Osteocyte (in vitro differentiated cells): Measurements from ENCODE around the gene PROSER3. TPM values are rescaled to one million over a fixed set of nuclear protein-coding genes. Genes with fewer than 3 reads are reported as not detected.

Experiments
- DNase-seq: peaks from one replicate; pipeline ENCODE4 v3.0.0; 2021; ENCODE audit warnings: mixed read lengths; ENCODE audit not compliant: unreplicated experiment; ENCODE audit errors: extremely low spot score
- H3K27ac Mint-ChIP-seq: one replicate; pipeline ENCODE4 v1.8.0; 2021; ENCODE audit warnings: mild to moderate bottlenecking, mixed read lengths; ENCODE audit not compliant: unreplicated experiment
- H3K27me3 Mint-ChIP-seq: one replicate; pipeline ENCODE4 v1.8.0; 2021; ENCODE audit warnings: mixed read lengths; ENCODE audit not compliant: unreplicated experiment
- H3K36me3 Mint-ChIP-seq: one replicate; pipeline ENCODE4 v1.8.0; 2021; ENCODE audit warnings: mixed read lengths; ENCODE audit not compliant: unreplicated experiment
- H3K4me1 Mint-ChIP-seq: one replicate; pipeline ENCODE4 v1.8.0; 2021; ENCODE audit warnings: mixed read lengths; ENCODE audit not compliant: unreplicated experiment
- H3K4me3 Mint-ChIP-seq: one replicate; pipeline ENCODE4 v1.8.0; 2021; ENCODE audit warnings: mild to moderate bottlenecking, moderate library complexity, mixed read lengths; ENCODE audit not compliant: unreplicated experiment
- H3K9me3 Mint-ChIP-seq: one replicate; pipeline ENCODE4 v1.8.0; 2021; ENCODE audit warnings: mixed read lengths; ENCODE audit not compliant: unreplicated experiment
- total RNA-seq: library from RNA; stranded (reverse); gene quantifications from 2 replicates; pipeline ENCODE4 v1.2.1, GENCODE V29; 2021
- TF ChIP-seq, protein P1 (sequence below): fragments of 200-600 bp; sonication (generic); IDR thresholded peaks from 2 replicates; pipeline ENCODE4 v1.5.0; 2021; ENCODE audit warnings: antibody characterized with exemption, mild to moderate bottlenecking, moderate library complexity

Gene PROSER3
- total RNA-seq, 1 donor from 2014 or later = 20.9 TPM

GRCh38 chr19:35744430-35745327 is 13.3 kb upstream of the PROSER3 start:
- Mint-ChIP-seq H3K27ac (peak overlapping the region; percentile 100), H3K9me3 (no peaks in the 10 kb centered on the region), H3K4me3 (peak overlapping the region; percentile 98), H3K4me1 (peaks cover 48% of the 10 kb centered on the region), H3K36me3 (peaks cover 4% of the 10 kb centered on the region), H3K27me3 (no peaks in the 10 kb centered on the region)
- DNase-seq = peak; percentile 98
- TF ChIP-seq, protein P1, sequence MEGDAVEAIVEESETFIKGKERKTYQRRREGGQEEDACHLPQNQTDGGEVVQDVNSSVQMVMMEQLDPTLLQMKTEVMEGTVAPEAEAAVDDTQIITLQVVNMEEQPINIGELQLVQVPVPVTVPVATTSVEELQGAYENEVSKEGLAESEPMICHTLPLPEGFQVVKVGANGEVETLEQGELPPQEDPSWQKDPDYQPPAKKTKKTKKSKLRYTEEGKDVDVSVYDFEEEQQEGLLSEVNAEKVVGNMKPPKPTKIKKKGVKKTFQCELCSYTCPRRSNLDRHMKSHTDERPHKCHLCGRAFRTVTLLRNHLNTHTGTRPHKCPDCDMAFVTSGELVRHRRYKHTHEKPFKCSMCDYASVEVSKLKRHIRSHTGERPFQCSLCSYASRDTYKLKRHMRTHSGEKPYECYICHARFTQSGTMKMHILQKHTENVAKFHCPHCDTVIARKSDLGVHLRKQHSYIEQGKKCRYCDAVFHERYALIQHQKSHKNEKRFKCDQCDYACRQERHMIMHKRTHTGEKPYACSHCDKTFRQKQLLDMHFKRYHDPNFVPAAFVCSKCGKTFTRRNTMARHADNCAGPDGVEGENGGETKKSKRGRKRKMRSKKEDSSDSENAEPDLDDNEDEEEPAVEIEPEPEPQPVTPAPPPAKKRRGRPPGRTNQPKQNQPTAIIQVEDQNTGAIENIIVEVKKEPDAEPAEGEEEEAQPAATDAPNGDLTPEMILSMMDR = peak; percentile 56

DNA sequence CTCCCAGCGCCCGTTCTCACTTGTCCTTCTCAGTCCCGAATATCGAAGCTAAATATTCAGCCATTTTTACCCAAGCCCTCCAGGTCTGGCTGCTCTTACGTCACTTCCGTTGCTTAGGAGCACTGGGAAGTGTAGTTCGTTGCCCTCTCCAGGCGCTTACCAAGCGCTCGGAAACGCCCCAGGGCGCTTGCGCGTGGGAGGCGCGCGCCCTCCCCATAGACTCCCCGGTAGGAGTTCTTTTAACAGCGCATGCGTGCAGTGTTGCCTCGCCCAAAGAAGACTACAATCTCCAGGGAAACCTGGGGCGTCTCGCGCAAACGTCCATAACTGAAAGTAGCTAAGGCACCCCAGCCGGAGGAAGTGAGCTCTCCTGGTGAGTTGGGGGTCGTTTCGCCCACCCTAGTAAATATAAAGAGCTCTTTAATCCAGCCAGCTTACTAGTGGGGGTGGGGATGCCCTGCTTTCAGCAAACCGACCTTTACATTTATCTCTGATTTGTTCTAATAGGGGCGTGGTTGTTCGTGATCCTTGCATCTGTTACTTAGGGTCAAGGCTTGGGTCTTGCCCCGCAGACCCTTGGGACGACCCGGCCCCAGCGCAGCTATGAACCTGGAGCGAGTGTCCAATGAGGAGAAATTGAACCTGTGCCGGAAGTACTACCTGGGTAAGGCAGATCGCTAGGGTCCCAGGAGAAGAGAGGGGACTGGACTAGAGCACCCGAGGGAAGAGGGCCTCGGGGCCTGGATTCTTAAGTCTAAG is 12.5 kb upstream of the PROSER3 start, which contains the start of the genes PSENEN and U2AF1L4:
Gene PSENEN (plus strand): TSS at position 324 of the 759 bp plus-strand sequence. CDS start 280 bp downstream, at position 604.
Gene U2AF1L4 (minus strand): TSS at position 91 of the 759 bp plus-strand sequence. CDS start 27 bp downstream, at position 64.
- Mint-ChIP-seq H3K9me3 (no peaks in the 10 kb centered on the region), H3K27ac (peak within 1 kb of the TSS; percentile 100), H3K4me1 (peaks cover 53% of the 10 kb centered on the region), H3K4me3 (peak within 1 kb of the TSS; percentile 98), H3K27me3 (no peaks in the 10 kb centered on the region), H3K36me3 (peaks cover 4% of the 10 kb centered on the region)
- peak; percentile 99 for DNase-seq
- TF ChIP-seq, protein P1 = no peak

DNA sequence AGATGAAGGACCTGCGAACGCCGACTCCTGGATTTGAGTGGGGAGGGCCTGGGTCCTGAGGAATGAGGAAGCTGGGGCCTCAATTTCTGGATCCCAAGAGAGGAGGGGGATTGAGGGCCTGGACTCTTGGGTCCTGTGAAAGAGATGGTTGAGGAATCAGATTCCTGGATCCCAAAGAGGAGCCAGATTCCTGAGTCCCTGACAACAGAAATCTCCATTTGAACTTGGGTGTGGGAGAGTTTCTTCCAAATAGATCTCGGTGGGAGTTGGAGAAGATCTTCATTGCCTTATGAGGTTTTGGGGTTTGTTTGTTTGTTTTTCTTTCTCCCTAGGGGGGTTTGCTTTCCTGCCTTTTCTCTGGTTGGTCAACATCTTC is 11.9 kb upstream of the PROSER3 start:
- no peak for DNase-seq
- Mint-ChIP-seq H3K9me3 (no peaks in the 10 kb centered on the region), H3K27ac (peak overlapping the region; percentile 100), H3K4me3 (peak overlapping the region; percentile 98), H3K36me3 (peaks cover 4% of the 10 kb centered on the region), H3K4me1 (peaks cover 48% of the 10 kb centered on the region), H3K27me3 (no peaks in the 10 kb centered on the region)
- TF ChIP-seq, protein P1 = no peak

DNA sequence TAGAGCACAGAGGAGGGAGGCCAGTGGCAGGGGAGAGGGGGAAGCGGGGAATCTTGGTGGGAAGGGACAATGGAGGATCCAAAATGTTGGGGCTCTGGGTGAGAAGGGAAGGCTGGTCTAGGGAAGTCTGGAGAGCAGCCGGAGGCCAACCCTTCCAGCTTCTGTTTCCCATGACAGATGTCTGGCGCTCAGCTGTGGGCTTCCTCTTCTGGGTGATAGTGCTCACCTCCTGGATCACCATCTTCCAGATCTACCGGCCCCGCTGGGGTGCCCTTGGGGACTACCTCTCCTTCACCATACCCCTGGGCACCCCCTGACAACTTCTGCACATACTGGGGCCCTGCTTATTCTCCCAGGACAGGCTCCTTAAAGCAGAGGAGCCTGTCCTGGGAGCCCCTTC is 11.4 kb upstream of the PROSER3 start:
- Mint-ChIP-seq H3K27me3 (no peaks in the 10 kb centered on the region), H3K27ac (peak overlapping the region; percentile 100), H3K4me3 (peak overlapping the region; percentile 98), H3K4me1 (peaks cover 46% of the 10 kb centered on the region), H3K36me3 (peaks cover 4% of the 10 kb centered on the region), H3K9me3 (no peaks in the 10 kb centered on the region)
- TF ChIP-seq, protein P1 = no peak
- no peak for DNase-seq
